ENCODE measurements around the gene SH3GLB1. TPM values are rescaled to one million over a fixed set of nuclear protein-coding genes. Genes with fewer than 3 reads are reported as not detected.

Gene SH3GLB1
- total and polyA plus RNA-seq, 9 of the 15 experiments (the other 6 are each of a cell fraction or from before 2014, with no cell fraction given), result 8.6 to 34.2 (median 24.2) TPM

DNA sequence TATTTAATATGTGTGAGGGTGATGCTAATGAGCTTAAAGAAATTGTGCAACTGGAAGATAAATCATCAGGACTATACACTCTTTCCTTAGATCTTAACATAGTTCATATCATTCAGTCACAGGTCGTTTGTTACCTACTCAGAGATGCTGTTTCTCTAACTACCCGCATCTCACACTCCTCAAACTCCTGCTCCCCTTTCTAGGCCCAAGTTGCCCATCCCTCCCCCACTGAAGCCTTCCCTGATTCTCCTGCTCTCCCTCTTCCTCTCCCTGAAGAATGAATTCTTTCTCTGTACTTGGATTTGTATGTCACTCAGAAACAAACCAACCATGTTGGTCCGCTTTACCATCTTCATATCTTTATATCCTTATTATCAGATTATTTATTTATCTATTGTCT lies 9.1 kb downstream of the SH3GLB1 start:
- Histone ChIP-seq H3K9me1 (ENCODE audit: control insufficient read depth, insufficient read depth, low read length) (no peaks in the 10 kb centered on the region), H3K36me3 (ENCODE audit: control insufficient read depth, insufficient read depth, low read length) (peaks cover 24% of the 10 kb centered on the region), H2AFZ (ENCODE audit: low read depth, low read length) (no peak overlapping the region), H3K27me3 (ENCODE audit: control insufficient read depth in 2 of 2, insufficient read depth in 2 of 2, low read length in 2 of 2) (no peaks in the 10 kb centered on the region), H3K9me3 (replicated peaks; ENCODE audit: control insufficient read depth, insufficient read depth, low read depth, low read length) (no peaks in the 10 kb centered on the region), H3K9ac (ENCODE audit: insufficient read depth in 1 of 2, low read depth in 2 of 2, low read length in 2 of 2) (no peak overlapping the region), H3K79me2 (ENCODE audit: control insufficient read depth, insufficient read depth, low read length) (peaks cover 62% of the 10 kb centered on the region), H4K20me1 (replicated peaks; ENCODE audit: control insufficient read depth, insufficient read depth, low read length) (no peaks in the 10 kb centered on the region; the same call in 1 of the 2 replicates), H3K4me1 (replicated peaks in 1 of 2; ENCODE audit: control insufficient read depth in 2 of 2, insufficient read depth in 2 of 2, low read length in 2 of 2) (peaks cover 0 to 3% of the 10 kb centered on the region in 2 experiments; a peak in 1 of 5 replicates), H3K27ac (ENCODE audit: extremely low read depth, low read depth, low read length) (no peak overlapping the region), H3K4me3 (no peak overlapping the region), H3K4me2 (ENCODE audit: insufficient read depth, low read length) (no peak overlapping the region)
- no peak for TF ChIP-seq ZNF699 (CRISPR knock-in tag; IDR thresholded peaks at IDR 0.05; ENCODE audit: insufficient replicate concordance)
- no peak for TF ChIP-seq ERF (CRISPR knock-in tag; IDR thresholded peaks at IDR 0.05)
- TF ChIP-seq GTF2F1 (IDR thresholded peaks at IDR 0.05; ENCODE audit: low read depth, low read length), result no peak
- TF ChIP-seq NRF1 (conservative IDR thresholded peaks at IDR 0.05 in 1 of 2, IDR thresholded peaks at IDR 0.05 in 1 of 2), result no peak
- TF ChIP-seq ZBTB2 (IDR thresholded peaks at IDR 0.05), result no peak
- no peak for TF ChIP-seq MAFF (IDR thresholded peaks at IDR 0.05; ENCODE audit: low read length)
- DNase-seq (ENCODE audit: extremely low read depth in 1 of 4, low spot score in 3 of 4) (no peak), FAIRE-seq (no peak), ATAC-seq (no peak)
- CTCF ChIA-PET (ENCODE audit: low intra/inter-chr PET ratio), result no interaction called here
- intact Hi-C loops (cut with micrococcal nuclease), result no loop called here
- BruUV-seq (replicated peaks), result no TSS peak
- in situ Hi-C loops (cut with MboI), result no loop called here
- POLR2A ChIA-PET, result interaction anchor here (1.4 to 6.7 kb wide), 3 partner anchors 8 to 22 kb away, joined by 3 to 56 read pairs (median 3); partner anchors contain the start of gene SH3GLB1
- WGBS (ENCODE audit: insufficient coverage, low coverage, missing lambda C conversion rate), result 69% methylated on average over 3 of the region's 3 CpGs

Data from K562 (cell line).